Glomerular endothelial cell (primary cell): Measurements from ENCODE around the gene BRICD5. TPM values are rescaled to one million over a fixed set of nuclear protein-coding genes. Genes with fewer than 3 reads are reported as not detected.

ENCODE experiments used
- DNase-seq: peaks from one replicate; pipeline ENCODE4 v3.0.0-alpha.2; 2011; ENCODE audit warnings: low read depth, low spot score; ENCODE audit errors: extremely low read depth
- total RNA-seq: library from RNA; depleted of rRNA; stranded (reverse); fragments of >200 nt; gene quantifications from 2 replicates; pipeline ENCODE4 v1.2.3, GENCODE V29; 2015

BRICD5 gene
- total RNA-seq, 1 donor from 2014 or later, result 3.7 TPM

- DNase-seq, result no peak
Observed at GRCh38 chr16:2237493-2238149, 27.0 kb upstream of the BRICD5 start.

GRCh38 chr16:2237102-2237482, 26.4 kb upstream of the BRICD5 start:
- no peak for DNase-seq

- DNase-seq, result no peak
Observed at GRCh38 chr16:2236337-2237101, 25.9 kb upstream of the BRICD5 start, which contains the start of gene DNASE1L2. Gene DNASE1L2, plus strand, starts transcription at chr16:2236444. Its CDS starts 373 bp downstream, at chr16:2236817.

- no peak for DNase-seq
Observed at GRCh38 chr16:2235695-2236336, 25.2 kb upstream of the BRICD5 start.

GRCh38 chr16:2235234-2235651, 24.6 kb upstream of the BRICD5 start:
- DNase-seq, result no peak

GRCh38 chr16:2234813-2235170, 24.1 kb upstream of the BRICD5 start:
- DNase-seq, result no peak

- no peak for DNase-seq
Observed at GRCh38 chr16:2233872-2234812, 23.5 kb upstream of the BRICD5 start.

GRCh38 chr16:2233046-2233775, 22.5 kb upstream of the BRICD5 start:
- no peak for DNase-seq

GRCh38 chr16:2232094-2232990, 21.7 kb upstream of the BRICD5 start:
- no peak for DNase-seq

GRCh38 chr16:2231016-2231931, 20.6 kb upstream of the BRICD5 start:
- DNase-seq, result no peak

- no peak for DNase-seq
Observed at GRCh38 chr16:2230376-2230775, 19.7 kb upstream of the BRICD5 start.

GRCh38 chr16:2229632-2230250, 19.1 kb upstream of the BRICD5 start:
- no peak for DNase-seq

GRCh38 chr16:2229091-2229490, 18.4 kb upstream of the BRICD5 start:
- DNase-seq, result no peak

- no peak for DNase-seq
Observed at GRCh38 chr16:2228161-2228824, 17.6 kb upstream of the BRICD5 start.

GRCh38 chr16:2226918-2227317, 16.3 kb upstream of the BRICD5 start:
- DNase-seq, result no peak

GRCh38 chr16:2226245-2226793, 15.7 kb upstream of the BRICD5 start:
- DNase-seq, result no peak
